Pancreas (tissue), 10 donors: ENCODE data around the gene B4GALT5. TPM values are rescaled to one million over a fixed set of nuclear protein-coding genes. Genes with fewer than 3 reads are reported as not detected.

Experiments
- ATAC-seq, 4 donors: fragments of 200-7000 bp; cut with Tn5 transposase; one replicate each; pipeline versions ENCODE4 v1.8.0 to v1.9.1; 2020; ENCODE audit warnings: mild to moderate bottlenecking in 4 of 4, moderate library complexity in 4 of 4
- DNase-seq, 6 donors: peaks; one replicate each; pipeline ENCODE4 v3.0.0-alpha.2; 2020
- FAIRE-seq: peaks from 2 replicates; lab custom pipeline; 2012; peaks lifted over from hg19 to GRCh38; lab: Jason Lieb, UNC
- H3K27ac ChIP-seq, 4 donors: fragments of 200-600 bp; sonication (generic); 1 replicate in 3 of 4; 2 replicates in 1 of 4; pipeline versions ENCODE4 v1.5.0 to v1.8.0; 2020
- H3K27me3 ChIP-seq, 4 donors: fragments of 200-600 bp; one replicate each; pipeline ENCODE4 v1.8.0; 2021
- H3K36me3 ChIP-seq, 3 donors: fragments of 200-600 bp; sonication (generic) in 1 of 3; one replicate each; pipeline versions ENCODE4 v1.5.0 to v1.8.0; 2020 to 2021
- H3K4me1 ChIP-seq, 3 donors: fragments of 200-600 bp; one replicate each; pipeline ENCODE4 v1.8.0; 2021
- H3K4me3 ChIP-seq, 4 donors: fragments of 200-600 bp; sonication (generic) in 2 of 4; one replicate each; pipeline versions ENCODE4 v1.5.0 to v1.8.0; 2020 to 2021
- H3K9me3 ChIP-seq, 4 donors: fragments of 200-600 bp; one replicate each; pipeline ENCODE4 v1.8.0; 2021
- CTCF ChIP-seq, 4 donors: fragments of 200-600 bp; sonication (generic) in 3 of 4; IDR thresholded peaks; one replicate each; pipeline versions ENCODE4 v1.5.0 to v1.8.0; 2021; ENCODE audit warnings: antibody characterized with exemption in 4 of 4
- WGBS, 2 donors: extraction: QIAGEN DNeasy Blood & Tissue Kit; methylation state at CpG; one replicate each; pipeline ENCODE4 v1.1.7; 2013; 5-methylcytosine and 5-hydroxymethylcytosine counted together
- intact Hi-C, 3 donors: fragments of 100-400 bp; cut with DNase I; formaldehyde crosslinking; loops; one replicate each; pipeline versions ENCODE4 v1.11.1 to v1.14.2; 2022
- polyA plus RNA-seq, 2 donors: library from polyadenylated mRNA; stranded (reverse); fragments of 200-250 nt; gene quantifications; one replicate each; pipeline ENCODE4 v1.2.3, GENCODE V29; 2013
- total RNA-seq, 6 donors: library from RNA; stranded (reverse); fragmentation: NEBNext Ultra II Directional in 4 of 6; extraction: Animal tissue kit (Norgen Biotek cat#: 25700) in 4 of 6; gene quantifications; one replicate each; pipeline versions ENCODE4 v1.2.1 to v1.2.4, GENCODE V29; 2021 to 2023
- donor health status: healthy with polysubstance abuse.
- donor health status: DM: no; HTN: no; CAD: no; lungs with moderate emphysema.
- donor health status: DM: no; HTN: no; CAD: no.
- donor health status: control.
- donor health status: control.
- donor health status: Bipolar disorder and iron deficiency.
- donor health status: DM: yes; HTN: yes; CAD: no.
- donor health status: DM: no; HTN: no; CAD: no.
- donor health status: DM: no; HTN: no; CAD: no.
- donor health status: DM: yes; HTN: yes; CAD: no.

Gene B4GALT5
- total and polyA plus RNA-seq, 8 donors, result 5.1 to 28.2 (median 8.8) TPM

- Histone ChIP-seq H3K4me3 (no peak overlapping the region), H3K27ac (no peak overlapping the region), H3K27me3 (no peaks in the 10 kb centered on the region), H3K4me1 (peaks cover 6 to 22% (median 19%) of the 10 kb centered on the region in 3 donors), H3K36me3 (no peaks in the 10 kb centered on the region), H3K9me3 (no peaks in the 10 kb centered on the region)
- DNase-seq (no peak), FAIRE-seq (no peak), ATAC-seq (peak in 2 of 4 donors; percentile 20 to 30)
- intact Hi-C loops, result no loop called here
- TF ChIP-seq CTCF (IDR thresholded peaks at IDR 0.05), result no peak
- 87% methylated on average over 8 of the region's 8 CpGs for WGBS, 2 donors
Measured at GRCh38 chr20:49661560-49662329, 51.9 kb downstream of the B4GALT5 start.

- FAIRE-seq, result no peak
- TF ChIP-seq CTCF (IDR thresholded peaks at IDR 0.05), result no peak
- 92 to 94% methylated on average over 5 of the region's 5 CpGs for WGBS, 2 donors
Measured at GRCh38 chr20:49660912-49661311, 52.8 kb downstream of the B4GALT5 start.

GRCh38 chr20:49659056-49659455 lies 54.6 kb downstream of the B4GALT5 start:
- no peak for ATAC-seq
- Histone ChIP-seq H3K27ac (no peak overlapping the region), H3K4me1 (peaks cover 8 to 30% (median 26%) of the 10 kb centered on the region in 3 donors), H3K9me3 (no peaks in the 10 kb centered on the region), H3K4me3 (no peak overlapping the region), H3K27me3 (no peaks in the 10 kb centered on the region), H3K36me3 (no peaks in the 10 kb centered on the region)
- WGBS, 2 donors, result 84 to 88% methylated on average over 3 of the region's 3 CpGs
- intact Hi-C loops, result no loop called here
- no peak for TF ChIP-seq CTCF (IDR thresholded peaks at IDR 0.05)
- no peak for FAIRE-seq
- DNase-seq, result no peak

More at GRCh38 chr20:49660912-49661311, 52.8 kb downstream of the B4GALT5 start:
- Histone ChIP-seq H3K4me1 (peaks cover 8 to 27% (median 26%) of the 10 kb centered on the region in 3 donors), H3K9me3 (no peaks in the 10 kb centered on the region), H3K36me3 (no peaks in the 10 kb centered on the region), H3K27ac (no peak overlapping the region), H3K27me3 (no peaks in the 10 kb centered on the region), H3K4me3 (no peak overlapping the region)
- no peak for ATAC-seq
- no peak for DNase-seq
- intact Hi-C loops, result no loop called here

GRCh38 chr20:49658508-49658907 lies 55.2 kb downstream of the B4GALT5 start:
- no peak overlapping the region for H3K27ac ChIP-seq

More at GRCh38 chr20:49658508-49658907, 55.2 kb downstream of the B4GALT5 start:
- TF ChIP-seq CTCF (IDR thresholded peaks at IDR 0.05), result no peak
- Histone ChIP-seq H3K4me3 (no peak overlapping the region), H3K36me3 (peaks cover 0 to under 1% (median 0%) of the 10 kb centered on the region in 3 donors), H3K4me1 (peaks cover 8 to 30% (median 26%) of the 10 kb centered on the region in 3 donors), H3K9me3 (no peaks in the 10 kb centered on the region), H3K27me3 (no peaks in the 10 kb centered on the region)
- FAIRE-seq (no peak), DNase-seq (no peak), ATAC-seq (no peak)
- WGBS, 2 donors, result 93 to 95% methylated on average over 2 of the region's 2 CpGs
- intact Hi-C loops, result no loop called here
